GM12801 (cell line): ENCODE results near the gene PRDM11.

Source experiments
- TF ChIP-seq, protein P1 (sequence below): IDR thresholded peaks from one replicate; pipeline ENCODE4 v1.5.1; 2011; ENCODE audit warnings: control low read depth; ENCODE audit not compliant: insufficient read length; ENCODE audit errors: extremely low read depth

The PRDM11 gene

DNA sequence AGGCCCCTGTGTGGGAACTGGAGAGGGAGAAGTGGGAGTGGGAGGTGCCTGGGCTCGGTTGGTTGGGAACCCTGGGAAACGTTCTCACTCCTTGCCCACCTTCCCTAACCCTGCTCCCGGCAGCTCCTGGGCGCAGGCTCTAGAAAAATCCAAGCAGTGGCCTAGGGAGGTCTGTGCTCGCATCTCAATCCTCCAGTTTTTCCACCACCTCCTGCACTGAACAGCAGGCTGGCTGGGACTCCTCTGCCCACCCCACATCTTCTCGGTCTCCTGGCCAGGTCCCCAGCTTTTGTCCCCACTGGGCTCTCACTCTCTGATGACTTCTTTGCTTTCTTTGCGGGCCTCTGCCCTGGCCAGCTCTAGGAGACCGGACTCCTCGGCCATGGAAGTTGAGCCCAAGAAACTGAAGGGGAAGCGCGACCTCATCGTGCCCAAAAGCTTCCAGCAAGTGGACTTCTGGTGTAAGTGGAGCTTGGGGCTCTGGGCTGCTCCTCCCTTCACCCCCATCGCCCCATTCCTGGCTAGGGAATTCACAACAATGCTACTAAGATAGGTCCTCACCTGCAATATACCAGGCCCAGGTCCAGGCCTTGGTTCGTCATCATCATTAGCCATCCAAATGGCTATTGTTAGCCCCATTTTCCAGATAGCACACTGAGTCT is 35.6 kb downstream of the PRDM11 start:
- TF ChIP-seq, protein P1, sequence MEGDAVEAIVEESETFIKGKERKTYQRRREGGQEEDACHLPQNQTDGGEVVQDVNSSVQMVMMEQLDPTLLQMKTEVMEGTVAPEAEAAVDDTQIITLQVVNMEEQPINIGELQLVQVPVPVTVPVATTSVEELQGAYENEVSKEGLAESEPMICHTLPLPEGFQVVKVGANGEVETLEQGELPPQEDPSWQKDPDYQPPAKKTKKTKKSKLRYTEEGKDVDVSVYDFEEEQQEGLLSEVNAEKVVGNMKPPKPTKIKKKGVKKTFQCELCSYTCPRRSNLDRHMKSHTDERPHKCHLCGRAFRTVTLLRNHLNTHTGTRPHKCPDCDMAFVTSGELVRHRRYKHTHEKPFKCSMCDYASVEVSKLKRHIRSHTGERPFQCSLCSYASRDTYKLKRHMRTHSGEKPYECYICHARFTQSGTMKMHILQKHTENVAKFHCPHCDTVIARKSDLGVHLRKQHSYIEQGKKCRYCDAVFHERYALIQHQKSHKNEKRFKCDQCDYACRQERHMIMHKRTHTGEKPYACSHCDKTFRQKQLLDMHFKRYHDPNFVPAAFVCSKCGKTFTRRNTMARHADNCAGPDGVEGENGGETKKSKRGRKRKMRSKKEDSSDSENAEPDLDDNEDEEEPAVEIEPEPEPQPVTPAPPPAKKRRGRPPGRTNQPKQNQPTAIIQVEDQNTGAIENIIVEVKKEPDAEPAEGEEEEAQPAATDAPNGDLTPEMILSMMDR = no peak

DNA sequence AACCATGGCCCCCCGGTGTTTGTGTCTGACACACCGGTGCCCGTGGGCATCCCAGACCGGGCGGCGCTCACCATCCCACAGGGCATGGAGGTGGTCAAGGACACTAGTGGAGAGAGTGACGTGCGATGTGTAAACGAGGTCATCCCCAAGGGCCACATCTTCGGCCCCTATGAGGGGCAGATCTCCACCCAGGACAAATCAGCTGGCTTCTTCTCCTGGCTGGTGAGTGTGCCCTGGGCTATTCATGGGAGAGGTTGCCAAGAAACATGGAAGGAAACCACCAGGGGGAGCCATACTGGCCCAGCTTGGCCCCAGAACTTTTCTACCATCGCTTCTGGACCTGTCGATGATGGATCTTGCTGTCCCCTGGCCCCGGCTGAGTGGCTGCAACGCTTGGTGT is 36.5 kb downstream of the PRDM11 start:
- TF ChIP-seq, protein P1 = no peak

DNA sequence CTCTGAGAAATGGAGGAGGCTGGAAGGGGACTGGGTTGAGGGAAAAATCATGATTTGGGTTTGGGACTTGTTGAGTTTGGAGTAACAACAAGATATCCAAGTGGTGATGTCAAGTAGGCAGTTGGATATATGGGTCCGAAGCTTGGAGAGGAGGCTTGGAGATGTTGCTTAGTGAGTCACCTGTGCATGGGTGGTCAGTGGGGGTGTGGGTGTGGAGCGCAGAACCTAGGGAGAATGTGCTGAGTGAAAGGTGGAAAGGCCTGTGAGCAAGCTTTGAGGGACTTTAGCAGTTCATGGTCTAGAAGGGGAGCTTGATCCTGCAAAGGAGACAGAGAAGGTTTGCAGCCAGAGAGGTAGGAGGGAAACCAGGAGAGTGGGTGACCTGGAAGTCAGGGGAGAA is 38.2 kb downstream of the PRDM11 start:
- TF ChIP-seq, protein P1 = no peak

DNA sequence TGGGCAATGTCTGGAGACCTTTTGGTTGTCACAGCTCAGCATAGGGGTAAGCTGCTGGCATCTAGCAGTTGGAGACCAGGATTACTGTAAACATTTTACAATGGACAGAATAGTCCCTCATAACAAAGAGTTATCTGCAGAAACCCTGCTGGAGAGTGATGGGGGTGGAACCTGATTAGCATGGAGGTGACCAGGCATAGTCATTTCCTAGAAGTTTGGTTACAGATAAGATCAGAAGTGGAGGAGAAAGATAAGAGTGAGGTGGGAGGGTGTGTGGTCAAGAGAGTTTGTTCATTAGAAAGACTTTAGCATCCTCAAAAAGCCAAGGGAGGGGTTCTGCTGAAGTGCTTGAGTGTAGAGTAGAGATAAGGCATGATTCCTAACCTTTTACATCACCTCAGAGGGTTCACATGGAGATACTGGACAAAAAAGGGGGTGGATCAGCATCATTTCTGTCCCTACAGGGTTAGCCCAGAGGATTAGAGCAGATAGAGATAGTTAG is 38.8 kb downstream of the PRDM11 start:
- TF ChIP-seq, protein P1 = no peak

DNA sequence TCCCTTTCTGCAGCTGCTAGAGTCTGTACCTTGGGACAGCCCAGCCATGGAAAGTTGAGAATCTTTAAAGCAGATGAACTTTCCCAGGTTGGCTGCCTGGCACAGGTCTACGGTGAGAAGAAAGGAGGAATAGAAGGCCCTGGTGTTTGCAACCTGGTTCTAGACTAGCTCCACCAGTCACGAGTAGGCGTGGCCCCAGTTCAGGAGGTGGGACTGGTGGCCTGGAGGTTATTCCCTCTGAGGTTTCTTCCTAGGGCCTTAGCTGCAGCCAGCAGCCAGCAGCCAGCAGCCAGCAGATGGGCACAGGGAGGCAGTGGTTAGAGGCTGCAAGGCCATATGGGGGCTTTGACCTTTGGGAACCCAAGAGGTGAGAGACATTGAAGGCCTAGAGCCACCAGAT is 40.9 kb downstream of the PRDM11 start:
- TF ChIP-seq, protein P1 = no peak

DNA sequence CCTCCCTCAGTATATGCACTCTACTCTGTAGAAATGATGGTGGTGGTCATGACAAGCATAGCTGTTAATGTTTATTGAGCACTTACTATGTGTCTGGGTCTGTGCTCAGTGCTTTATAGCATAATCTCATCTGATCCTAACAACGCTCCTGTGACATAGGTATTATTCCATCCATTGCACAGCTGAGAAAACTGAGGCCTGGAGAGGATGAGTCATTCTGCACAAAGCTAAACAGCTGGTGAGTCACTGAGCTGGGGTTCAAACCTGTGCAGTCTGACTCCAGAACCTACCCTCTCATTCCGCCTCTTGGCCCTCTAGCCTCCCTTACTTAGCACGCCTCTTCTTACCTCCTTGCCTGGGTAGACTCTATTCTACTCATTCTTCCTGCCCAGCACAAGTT is 41.7 kb downstream of the PRDM11 start:
- TF ChIP-seq, protein P1 = no peak

DNA sequence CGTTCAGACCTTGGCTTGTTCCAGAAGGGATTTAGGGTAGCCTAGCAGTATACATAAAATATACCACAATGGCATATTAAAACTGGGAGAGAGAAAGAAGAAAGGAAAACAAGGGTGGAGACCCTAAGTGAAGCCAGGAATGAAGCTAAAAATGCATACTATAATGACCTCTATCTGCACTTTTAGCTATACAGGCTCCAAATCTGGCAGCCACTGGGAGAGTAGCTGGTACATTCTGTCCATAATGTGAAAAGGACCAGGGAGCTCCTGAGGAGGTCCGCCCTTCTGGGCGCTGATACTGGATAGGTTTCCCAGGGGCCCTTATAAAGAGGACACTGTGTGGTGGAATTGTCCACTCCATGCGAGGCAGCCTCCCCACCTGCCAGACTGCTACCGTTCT is 42.8 kb downstream of the PRDM11 start:
- TF ChIP-seq, protein P1 = no peak
